GM21515 (cell line): ENCODE results near the gene ITGB1BP2.
"Not testable (repeated sequence)": the region's sequence is repeated elsewhere in the genome, so short reads cannot be mapped to it uniquely, and the experiment has no call there.

Source experiments
- ATAC-seq: cut with Tn5 transposase; IDR thresholded peaks from one replicate; pipeline ENCODE4 v1.9.1; 2021; ENCODE audit not compliant: unreplicated experiment

The ITGB1BP2 gene

DNA sequence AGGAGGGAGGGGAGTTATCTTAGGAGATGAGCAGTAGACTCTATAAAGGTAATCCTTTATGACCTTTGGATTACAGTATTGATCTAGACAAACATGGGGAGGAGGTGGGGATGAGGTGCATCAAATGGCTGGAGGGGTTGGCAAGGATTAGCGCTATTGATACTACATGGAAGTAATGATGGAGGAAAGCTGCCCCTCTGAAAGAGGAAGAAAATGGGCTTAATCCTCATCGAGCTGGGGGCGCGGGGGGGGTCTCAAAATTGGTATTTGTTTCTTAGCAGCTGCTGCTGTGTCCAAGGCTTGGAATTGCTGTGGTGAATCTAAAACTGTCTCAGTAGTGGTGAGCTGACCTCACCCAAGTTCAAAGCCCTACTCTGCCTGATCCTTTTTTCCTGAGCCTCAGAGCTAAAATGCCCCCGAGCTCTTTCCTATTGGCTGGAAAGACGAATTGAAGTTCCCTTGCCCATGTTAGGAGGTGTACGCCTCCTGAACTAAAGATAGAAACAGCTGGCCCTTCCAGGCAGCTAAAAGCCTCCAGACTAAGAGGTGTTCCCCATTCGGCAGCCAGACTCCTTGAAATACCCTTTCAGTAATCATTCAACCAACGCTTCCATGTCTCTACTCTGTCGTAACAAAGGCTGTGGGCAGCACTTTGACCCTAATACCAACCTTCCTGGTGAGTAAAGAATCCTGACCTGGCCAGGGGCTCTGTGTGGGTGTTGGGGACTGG is at the start of gene ITGB1BP2:
Gene ITGB1BP2 (plus strand): TSS at position 556 of the 730 bp plus-strand sequence. CDS start 57 bp downstream, at position 613.
- ATAC-seq, result no peak

GRCh38 chrX:71252221-71252620 is 49.3 kb upstream of the ITGB1BP2 start:
- no peak for ATAC-seq

DNA sequence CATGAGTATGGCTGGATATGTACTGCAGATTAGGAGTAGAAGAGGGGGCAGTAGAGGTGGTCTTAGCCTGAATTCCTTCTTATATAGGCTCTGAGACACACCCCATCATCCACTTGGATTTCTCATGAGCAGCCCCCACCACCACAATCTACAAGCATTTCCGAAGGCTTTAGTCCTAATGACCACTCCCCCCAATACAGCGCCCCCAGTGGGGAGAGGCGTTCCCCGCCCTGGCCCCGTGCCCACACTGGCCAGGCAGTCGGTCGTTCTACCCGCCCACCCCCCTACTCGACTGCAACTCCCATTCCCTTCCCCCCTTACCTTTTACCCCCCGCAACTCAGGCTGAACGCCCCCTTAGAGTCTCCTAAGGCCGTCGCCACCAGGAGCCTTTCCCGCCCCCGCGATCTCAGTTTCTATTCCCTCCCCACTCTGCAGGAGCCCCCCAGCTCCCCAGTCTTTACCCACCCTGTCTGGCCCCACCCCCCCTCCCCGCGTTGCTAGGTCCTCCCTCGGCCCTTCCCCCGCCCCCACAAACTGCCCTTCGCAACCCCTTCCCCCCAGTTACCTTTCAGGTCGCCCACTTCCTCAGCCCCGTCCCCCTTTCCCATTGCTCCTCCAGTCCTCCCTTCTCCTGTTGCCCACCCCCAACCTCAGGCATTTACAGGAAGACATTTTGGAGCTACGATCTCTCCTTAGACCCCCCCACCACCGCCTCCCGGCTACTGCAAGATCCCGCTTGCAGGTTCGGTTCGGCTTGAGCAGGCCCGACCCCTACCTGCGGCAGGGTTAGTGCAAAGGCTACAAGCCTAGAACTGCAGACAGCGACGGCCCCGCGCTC is 48.1 kb upstream of the ITGB1BP2 start:
- ATAC-seq, result no peak

- peak; percentile 69 for ATAC-seq
Measured at GRCh38 chrX:71254092-71254963, 47.2 kb upstream of the ITGB1BP2 start, which contains the start of gene ZMYM3. Gene ZMYM3, minus strand, starts transcription at chrX:71254140. Its CDS starts 885 bp downstream, at chrX:71253255.

GRCh38 chrX:71256051-71256450 is 45.5 kb upstream of the ITGB1BP2 start:
- no peak for ATAC-seq

GRCh38 chrX:71256856-71257255 is 44.7 kb upstream of the ITGB1BP2 start:
- no peak for ATAC-seq

DNA sequence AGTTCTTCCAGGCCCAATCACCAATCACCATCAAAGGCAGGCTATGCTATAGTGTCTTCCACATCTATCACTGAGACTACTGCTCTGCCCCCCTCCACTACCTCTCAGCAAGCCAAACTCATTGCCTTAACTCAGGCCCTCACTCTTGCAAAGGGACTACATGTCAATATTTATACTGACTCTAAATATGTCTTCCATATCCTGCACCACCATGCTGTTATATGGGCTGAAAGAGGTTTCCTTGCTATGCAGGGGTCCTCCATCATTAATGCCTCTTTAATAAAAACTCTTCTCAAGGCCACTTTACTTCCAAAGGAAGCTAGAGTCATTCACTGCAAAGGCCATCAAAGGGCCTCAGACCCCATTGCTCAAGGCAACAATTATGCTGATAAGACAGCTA is 32.9 kb upstream of the ITGB1BP2 start:
- not testable (repeated sequence) for ATAC-seq

DNA sequence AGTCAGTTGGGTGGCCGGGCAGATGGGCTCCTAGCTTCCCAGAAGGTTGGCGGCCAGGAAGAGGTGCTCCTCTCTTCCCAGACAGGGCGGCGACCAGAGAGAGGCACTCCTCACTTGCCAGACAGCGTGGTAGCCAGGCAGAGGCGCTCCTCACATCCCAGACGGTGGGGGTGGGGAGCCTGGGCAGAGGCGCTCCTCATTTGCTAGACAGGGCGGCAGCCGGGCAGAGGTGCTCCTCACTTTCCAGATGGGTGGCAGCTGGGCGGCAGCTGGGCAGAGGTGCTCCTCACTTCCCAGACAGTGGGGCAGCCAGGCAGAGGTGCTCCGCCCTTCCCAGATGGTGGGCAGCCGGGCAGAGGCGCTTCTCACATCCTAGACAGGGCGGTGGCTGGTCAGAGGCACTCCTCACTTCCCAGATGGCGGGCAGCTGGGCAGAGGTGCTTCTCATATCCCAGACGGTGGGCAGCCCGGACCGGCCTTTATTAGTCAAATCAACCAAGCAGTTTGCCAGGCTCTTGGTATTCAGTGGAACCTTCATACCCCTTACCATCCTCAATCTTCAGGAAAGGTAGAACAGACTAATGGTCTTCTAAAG is 31.7 kb upstream of the ITGB1BP2 start:
- no peak for ATAC-seq

DNA sequence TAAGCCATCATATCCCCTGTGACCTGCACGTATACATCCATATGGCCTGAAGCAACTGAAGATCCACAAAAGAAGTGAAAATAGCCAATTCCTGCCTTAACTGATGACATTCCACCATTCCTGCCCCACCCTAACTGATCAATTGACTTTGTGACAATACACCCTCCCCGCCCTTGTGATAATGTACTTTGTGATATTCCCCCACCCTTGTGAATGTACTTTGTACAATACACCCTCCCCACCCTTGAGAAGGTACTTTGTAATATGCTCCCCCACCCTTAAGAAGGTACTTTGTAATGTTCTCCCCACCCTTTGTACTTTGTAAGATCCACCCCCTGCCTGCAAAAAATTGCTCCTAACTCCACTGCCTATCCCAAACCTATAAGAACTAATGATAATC is 29.2 kb upstream of the ITGB1BP2 start:
- not testable (repeated sequence) for ATAC-seq

GRCh38 chrX:71281300-71281699 is 20.2 kb upstream of the ITGB1BP2 start:
- not testable (repeated sequence) for ATAC-seq

- peak; percentile 31 for ATAC-seq
Measured at GRCh38 chrX:71282514-71283402, 18.8 kb upstream of the ITGB1BP2 start.

DNA sequence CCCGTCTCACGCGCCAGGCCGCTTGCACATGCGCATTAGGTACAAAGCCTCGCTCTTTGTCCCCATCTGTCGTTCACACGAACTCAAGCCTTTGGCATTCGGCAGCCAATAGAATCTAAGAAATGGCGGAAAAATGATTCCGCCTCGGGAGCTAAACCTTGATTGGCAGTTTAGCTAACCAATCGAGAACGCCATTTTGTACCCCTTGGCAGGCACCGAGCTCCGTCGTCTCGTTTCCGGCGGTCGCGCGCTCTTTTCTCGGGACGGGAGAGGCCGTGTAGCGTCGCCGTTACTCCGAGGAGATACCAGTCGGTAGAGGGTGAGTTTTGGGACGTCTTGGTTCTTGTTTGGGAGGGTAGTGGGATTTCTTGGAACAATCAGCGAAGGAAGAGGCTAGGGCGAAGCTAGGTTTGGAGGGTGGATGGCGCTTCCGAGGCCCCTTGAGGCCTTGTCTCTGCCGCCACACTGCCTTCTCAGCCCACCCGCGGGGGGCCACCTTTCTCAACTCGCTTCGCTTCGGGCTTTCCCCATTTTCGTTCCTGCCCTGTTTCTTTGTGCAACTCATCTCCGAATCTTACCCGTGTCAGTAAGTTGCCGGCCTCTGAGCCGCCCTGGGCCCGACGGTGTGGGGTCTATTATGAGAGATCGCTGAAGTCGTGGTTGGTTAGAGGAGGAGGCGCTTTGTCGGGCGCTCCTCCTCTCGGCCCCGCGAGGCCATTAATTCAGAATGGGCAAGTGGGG is 18.0 kb upstream of the ITGB1BP2 start, which contains the start of gene NONO:
Gene NONO (plus strand): TSS at position 233 of the 741 bp plus-strand sequence. CDS start 7,003 bp downstream, outside the sequence.
- ATAC-seq, result peak; percentile 88

DNA sequence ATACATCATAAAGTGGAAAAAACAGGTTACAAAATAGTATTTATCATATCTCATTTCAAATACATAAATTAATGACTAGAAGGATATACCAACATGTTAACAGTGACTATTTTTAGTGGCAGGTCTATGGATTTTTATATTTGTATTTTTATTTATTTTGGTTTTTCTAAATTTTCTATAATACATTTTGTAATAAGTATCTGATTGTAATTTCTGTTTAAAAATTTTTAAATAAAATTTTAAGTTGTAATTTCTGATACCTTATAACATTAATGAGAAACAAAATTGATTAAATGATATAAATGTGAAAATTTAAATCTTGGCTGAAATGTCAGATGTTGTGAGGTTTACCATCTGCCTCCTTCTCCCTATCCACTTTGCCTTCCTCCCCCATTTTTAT is 15.6 kb upstream of the ITGB1BP2 start:
- no peak for ATAC-seq

DNA sequence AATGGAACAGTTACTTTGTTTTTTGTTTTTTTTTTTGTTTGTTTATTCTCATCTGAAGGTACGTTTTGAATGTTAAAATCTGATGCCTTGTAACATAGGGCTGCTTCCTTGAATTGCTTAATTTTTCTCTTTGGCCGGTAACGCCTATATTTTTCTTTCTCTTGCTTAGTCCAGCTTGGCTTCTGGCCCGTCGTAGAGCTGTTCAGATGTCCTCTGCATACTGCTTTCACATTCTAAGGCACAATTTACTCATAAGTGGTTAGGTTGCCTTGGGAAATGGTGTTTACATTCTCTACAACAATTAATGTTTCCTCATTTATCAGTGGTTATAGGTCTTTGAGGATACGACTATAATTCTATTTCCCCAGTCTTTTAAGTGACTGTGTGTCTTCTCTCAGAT is 10.2 kb upstream of the ITGB1BP2 start:
- no peak for ATAC-seq

DNA sequence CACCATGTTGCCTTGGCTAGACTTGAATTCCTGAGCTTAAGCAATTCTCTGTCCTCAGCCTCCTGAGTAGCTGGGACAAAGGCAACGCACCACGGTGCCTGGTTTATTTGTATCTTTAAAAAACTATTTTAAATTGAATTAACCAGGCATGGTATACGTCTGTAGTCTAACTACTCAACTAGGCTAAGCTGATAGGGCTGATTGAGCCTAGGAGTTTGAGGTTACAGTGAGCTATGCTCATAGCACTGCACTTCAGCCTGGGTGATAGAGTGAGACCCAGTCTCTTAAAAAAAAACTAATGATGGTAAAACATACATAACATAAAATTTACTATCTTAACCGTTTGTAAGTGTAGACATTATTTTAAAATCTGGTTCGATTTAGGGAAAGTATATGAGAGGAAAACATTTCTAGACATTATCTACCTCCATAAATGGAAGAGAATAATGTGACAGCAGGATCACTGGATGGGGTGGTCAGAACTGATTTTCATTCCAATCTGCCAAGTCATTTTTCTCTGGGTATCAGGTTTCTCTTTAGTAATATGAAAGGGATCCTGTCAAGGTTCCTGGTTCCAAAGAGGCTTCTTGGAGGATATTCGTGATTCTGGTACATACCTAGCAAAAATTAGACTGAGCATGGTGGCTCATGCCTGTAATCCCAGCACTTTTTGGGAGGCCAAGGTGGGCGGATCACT is 8.7 kb upstream of the ITGB1BP2 start:
- ATAC-seq, result no peak

GRCh38 chrX:71296806-71297205 is 4.7 kb upstream of the ITGB1BP2 start:
- ATAC-seq, result no peak

DNA sequence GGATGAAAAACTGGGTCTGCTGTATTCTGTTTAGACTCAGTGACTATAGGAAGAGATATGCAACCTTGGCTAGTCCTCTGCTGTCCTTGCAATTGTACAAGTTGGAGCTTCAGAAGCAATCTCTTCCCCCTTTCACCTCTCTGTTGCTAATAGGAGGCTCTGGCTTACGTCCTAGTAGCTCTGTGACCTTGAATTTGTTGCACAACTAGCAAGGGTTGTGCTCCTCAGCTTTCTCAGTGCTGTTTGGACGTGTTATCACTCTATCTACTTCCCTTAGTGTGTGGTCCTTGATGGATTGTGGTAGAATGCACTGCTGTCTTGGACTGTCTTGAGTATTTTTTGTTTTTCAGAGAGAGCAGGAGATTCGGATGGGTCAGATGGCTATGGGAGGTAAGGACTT is 3.4 kb upstream of the ITGB1BP2 start:
- ATAC-seq, result no peak

GRCh38 chrX:71300064-71300463 is 1.5 kb upstream of the ITGB1BP2 start:
- not testable (repeated sequence) for ATAC-seq
